DLD1 (cell line): ENCODE measurements around the gene ARHGAP9.
"Not testable (repeated sequence)": the region's sequence is repeated elsewhere in the genome, so short reads cannot be mapped to it uniquely, and the experiment has no call there.

Source experiments
- in situ Hi-C: cut with HindIII; loops from 2 replicates; pipeline ENCODE4 v1.10.0; 2017; ENCODE audit warnings: low sequenced_read_pairs

ARHGAP9 gene

DNA sequence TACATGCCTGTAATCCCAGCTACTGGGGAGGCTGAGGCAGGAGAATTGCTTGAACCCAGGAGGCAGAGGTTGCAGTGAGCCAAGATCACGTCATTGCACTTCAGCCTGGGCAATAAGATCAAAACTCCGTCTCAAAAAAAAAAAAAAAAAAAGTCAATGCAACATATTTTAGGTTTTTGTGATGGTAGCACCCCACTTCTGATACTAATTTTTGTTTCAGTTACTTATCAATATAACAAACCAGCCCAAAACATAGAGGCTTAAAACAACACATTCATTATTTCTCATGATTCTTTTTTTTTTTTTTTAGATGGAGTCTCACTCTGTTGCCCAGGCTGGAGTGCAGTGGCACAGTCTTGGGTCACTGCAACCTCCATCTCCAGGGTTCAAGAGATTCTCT lies 38.3 kb downstream of the ARHGAP9 start:
- in situ Hi-C loops, result not testable (repeated sequence)

- in situ Hi-C loops, result no loop called here
Measured at GRCh38 chr12:57439762-57440266, 39.9 kb downstream of the ARHGAP9 start.

DNA sequence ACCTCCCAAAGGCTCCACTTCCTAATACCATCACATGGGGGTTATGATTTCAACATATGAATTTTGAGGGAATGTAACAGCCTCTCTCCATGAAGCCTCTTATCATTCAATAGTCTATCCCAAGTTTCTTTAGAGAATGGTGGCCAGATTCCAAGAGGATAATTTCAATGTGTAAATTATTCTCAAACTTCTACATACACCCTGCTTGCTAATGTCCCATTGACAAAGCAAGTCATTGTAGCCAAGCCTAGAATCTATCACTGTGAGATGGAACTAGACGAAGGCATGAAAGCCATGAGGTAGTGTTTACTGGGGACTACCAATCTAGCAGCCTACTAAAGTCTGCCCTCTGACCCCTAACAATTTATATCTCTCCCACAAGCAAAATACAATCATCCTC lies 41.3 kb downstream of the ARHGAP9 start:
- in situ Hi-C loops, result no loop called here

DNA sequence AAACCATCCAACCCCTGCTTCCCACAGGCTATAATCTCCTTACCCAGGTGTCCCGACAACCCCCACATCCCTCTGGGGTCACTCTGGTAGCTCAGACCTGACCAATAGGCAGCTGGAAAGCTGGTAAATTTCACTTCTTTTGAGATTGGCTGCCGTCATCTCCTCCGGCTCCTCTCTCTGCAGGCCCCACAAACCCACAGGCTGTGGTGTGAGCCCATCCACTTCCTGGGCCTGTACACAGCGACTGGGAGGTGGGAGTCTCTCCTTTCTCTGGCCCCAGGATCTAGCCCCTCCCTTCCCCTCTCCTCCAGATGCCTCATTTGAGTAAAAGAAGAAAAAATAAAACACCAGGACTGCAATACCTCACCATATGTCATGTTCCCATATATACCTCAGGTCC lies 44.4 kb downstream of the ARHGAP9 start:
- in situ Hi-C loops, result no loop called here

DNA sequence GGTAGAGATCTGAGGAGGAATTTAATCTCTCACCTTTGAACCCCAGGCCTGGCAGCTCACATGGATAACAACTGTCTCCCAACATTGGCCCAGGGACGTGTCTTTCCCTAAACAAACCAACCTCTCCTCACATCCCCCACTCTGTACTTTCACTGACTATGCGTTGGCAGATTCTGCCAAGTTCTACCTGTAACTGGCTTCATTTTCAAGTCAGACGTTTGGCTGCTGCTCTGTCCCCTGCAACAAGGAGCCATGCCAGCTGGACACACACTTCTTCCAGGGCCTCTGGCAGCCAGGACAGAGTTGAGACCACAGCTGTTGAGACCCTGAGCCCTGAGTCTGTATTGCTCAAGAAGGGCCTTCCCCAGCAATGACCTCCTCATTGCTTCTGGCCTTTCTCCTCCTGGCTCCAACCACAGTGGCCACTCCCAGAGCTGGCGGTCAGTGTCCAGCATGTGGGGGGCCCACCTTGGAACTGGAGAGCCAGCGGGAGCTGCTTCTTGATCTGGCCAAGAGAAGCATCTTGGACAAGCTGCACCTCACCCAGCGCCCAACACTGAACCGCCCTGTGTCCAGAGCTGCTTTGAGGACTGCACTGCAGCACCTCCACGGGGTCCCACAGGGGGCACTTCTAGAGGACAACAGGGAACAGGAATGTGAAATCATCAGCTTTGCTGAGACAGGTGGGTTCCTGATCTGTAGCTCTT lies 45.0 kb downstream of the ARHGAP9 start, which contains the start of gene INHBC:
TSS of gene INHBC (plus strand) at position 268 of the 707 bp plus-strand sequence. CDS start at position 371, 103 bp downstream.
- in situ Hi-C loops, result no loop called here

DNA sequence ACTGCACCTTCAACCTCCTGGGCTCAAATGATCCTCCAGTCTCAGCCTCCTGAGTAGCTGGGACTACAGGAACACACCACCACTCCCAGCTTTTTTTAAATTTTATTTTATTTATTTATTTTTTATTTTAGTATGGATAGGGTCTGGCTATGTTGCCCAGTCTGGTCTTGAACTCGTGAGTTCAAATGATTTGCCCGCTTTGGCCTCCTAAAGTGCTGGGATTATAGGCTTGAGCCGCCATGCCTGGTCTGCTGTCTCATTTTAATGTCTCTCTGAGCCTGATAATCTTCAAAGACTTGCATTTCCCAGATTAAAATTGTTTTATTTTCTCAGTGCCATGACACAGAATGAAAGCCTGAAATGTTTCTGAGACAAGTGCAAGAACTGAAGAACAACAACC lies 46.3 kb downstream of the ARHGAP9 start:
- in situ Hi-C loops, result no loop called here

DNA sequence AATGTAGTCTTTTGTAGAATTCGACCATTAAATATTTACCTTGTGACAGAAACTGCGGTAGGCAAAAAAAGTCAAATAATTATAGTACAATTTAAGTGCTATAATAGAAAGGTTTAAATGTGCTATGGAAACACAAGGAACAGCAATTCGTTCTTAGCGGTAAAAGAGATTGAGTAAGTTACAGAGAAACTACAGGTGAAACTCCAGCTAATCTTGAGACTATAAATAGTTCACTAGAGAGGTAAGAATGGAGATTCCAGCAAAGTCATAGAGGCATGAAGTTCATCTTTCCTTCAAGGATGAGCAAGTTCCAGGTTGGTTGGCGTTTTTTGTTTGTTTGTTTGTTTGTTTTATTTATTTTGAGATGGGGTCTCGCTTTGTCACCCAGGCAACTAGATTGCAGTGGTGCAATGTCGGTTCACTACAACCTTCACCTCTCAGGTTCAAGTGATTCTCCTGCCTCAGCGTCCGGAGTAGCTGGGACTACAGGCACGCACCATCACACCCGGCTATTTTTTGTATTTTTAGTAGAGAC lies 47.9 kb downstream of the ARHGAP9 start:
- in situ Hi-C loops, result no loop called here

DNA sequence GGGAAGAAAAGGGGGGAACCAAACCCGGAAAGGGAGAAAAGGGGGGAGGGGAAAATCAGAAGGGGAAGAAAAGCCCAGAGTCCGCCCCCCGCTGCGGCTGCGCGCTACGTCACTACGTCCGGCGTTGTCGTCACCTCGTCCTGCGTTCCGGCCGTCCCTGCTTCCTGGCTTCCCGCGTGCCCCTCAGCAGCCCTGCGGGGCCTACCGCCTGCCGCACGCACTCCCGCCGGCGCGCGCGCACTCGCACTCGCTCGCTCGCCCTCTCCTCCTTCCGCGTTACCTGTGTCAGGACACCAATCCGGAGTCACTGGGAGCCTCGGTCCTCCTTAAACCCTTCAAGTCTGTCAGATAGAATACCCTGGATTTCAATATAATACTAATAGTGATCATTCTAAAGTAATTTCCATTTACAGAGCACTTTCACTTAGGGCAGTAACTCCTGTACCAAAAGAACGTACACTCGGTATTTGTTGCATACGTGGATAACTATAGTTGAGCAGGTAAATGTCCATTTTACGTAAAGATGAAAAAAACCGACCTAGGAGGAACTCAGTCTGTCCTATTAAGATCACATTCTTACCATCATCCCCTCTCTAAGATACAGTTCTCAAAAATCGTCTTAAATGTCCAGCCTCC lies 48.6 kb downstream of the ARHGAP9 start, which contains the start of gene R3HDM2:
TSS of gene R3HDM2 (minus strand) at position 113 of the 636 bp plus-strand sequence. CDS start 120,615 bp downstream, outside the sequence.
- in situ Hi-C loops, result no loop called here

GRCh38 chr12:57430112-57430930 lies 49.3 kb downstream of the ARHGAP9 start:
- in situ Hi-C loops, result no loop called here

GRCh38 chr12:57429473-57430111 lies 50.1 kb downstream of the ARHGAP9 start:
- in situ Hi-C loops, result no loop called here

- in situ Hi-C loops, result no loop called here
Measured at GRCh38 chr12:57428965-57429364, 50.7 kb downstream of the ARHGAP9 start.

DNA sequence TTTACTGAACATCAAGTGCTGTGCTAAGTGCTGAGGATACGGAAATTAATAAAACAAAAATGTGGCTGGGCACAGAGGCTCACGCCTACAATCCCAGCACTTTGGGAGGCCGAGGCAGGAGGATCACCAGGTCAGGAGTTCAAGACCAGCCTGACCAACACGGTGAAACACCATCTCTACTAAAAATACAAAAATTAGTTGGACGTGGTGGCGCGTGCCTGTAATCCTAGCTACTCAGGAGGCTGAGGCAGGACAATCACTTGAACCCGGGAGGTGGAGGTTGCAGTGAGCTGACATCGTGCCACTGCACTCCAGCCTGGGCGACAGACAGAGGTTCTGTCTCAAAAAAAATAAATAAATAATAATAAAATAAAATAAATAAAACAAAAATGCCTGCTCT lies 52.7 kb downstream of the ARHGAP9 start:
- in situ Hi-C loops, result not testable (repeated sequence)
